Globus pallidus (tissue), 1 donor: ENCODE measurements around the gene ROBO1.
"Not testable (repeated sequence)": the region's sequence is repeated elsewhere in the genome, so short reads cannot be mapped to it uniquely, and the experiment has no call there.

Experiments used
- DNase-seq: peaks from one replicate; pipeline ENCODE4 v3.0.0-alpha.2; 2015; ENCODE audit warnings: low spot score

The ROBO1 gene

GRCh38 chr3:78689378-78689777 lies 1078.4 kb downstream of the ROBO1 start:
- DNase-seq: no peak

DNA sequence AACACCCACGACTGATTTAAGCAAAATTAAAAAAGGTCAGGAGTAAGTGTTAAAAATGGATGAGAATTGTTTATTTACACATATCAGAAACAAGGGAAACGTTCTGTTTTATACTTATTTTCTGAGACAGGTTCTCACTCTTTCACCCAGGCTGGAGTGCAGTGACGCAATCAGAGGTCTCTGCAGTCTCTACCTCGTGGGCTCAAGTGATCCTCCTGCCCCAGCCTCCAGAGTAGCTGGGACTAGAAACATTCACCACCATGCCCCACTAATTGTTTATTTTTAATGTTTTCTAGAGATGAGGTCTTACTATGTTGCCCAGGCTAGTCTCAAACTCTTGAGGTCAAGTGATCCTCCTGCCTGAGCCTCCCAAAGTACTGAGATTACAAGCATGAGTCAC lies 1080.3 kb downstream of the ROBO1 start:
- DNase-seq: no peak

DNA sequence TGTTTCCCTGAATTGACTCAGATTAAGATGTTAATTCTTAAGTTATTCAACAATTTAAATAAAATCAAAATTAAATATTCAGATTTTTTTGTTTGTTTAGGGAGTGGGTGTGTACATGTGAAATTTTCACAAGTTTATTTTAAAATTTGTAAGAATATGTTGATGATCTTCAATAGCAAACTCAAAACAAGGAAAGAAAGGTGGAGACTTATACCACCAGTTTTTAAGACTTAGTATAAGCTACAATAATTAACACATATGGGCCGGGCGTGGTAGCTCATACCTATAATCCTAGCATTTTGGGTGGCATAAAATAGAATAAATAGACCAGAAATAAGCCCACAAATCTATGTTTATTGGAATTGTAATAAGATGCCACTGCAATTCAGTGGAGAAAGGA lies 1084.5 kb downstream of the ROBO1 start:
- DNase-seq: no peak

DNA sequence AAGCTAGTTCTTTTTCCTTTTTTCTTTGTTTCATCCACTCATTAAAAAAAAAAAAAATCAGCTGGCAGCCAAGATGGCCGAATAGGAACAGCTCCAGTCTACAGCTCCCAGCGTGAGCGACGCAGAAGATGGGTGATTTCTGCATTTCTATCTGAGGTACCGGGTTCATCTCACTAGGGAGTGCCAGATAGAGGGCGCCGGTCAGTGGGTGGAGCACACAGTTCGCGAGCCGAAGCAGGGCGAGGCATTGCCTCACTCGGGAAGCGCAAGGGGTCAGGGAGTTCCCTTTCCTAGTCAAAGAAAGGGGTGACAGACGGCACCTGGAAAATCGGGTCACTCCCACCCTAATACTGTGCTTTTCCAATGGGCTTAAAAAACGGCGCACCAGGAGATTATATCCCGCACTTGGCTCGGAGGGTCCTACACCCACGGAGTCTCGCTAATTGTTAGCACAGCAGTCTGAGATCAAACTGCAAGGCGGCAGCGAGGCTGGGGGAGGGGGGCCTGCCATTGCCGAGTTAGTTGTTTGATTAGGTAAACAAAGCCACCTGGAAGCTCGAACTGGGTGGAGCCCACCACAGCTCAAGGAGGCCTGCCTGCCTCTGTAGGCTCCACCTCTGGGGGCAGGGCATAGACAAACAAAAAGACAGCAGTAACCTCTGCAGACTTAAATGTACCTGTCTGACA lies 1092.5 kb downstream of the ROBO1 start:
- not testable (repeated sequence) for DNase-seq

DNA sequence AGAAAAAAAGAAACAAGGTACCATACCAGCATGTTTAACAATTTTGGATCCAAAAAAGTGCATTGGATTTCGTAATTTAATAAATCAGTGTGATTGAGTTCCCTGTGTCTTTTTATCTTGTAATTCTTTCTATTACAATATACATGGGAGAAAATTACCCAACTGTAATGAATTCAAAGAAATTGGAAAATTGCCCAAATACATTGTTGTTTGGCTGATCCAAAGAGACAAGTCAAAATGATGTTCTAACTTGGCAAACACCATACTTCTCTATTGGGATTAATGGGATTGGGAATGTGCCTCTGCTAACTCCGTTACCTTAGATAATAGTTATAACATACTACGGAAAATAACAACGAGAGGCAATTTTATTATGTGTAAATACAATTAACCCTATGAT lies 1097.1 kb downstream of the ROBO1 start:
- DNase-seq: no peak

DNA sequence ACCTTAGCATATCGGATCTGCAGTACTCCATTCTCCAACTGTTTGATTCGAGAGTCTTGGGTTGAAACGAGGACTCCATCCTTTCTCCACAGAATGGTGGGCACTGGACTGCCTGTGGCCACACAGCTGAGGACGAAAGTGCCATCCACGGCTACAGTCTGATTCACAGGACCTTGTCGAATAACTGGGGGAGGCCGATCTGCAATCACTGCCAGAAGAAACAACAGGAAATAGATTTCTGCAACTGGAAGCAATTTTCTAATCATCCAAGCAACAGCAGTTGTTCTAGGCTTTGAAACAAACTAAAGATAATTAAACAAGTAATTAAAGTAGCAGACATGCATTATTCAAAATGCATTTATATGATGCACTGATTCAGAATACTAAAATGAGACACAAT lies 1097.7 kb downstream of the ROBO1 start:
- peak; percentile 46 for DNase-seq

DNA sequence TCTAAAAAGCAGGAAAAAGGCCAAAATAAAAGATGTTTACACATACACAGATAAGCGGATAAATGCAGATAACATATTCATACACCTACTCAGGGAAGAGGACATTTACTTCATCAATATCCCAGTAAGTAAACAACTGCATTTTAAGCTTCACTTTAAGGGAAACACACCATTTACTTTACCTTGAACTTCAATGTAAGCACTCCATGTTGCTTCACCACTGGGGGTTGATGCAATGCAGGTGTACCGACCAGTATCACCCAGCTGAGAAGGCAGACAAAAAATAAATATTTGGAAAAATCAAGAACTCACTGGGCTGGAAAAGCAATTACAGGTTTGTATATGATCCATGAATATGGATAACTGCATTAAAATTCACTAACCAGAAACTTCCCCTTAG lies 1099.5 kb downstream of the ROBO1 start:
- no peak for DNase-seq

DNA sequence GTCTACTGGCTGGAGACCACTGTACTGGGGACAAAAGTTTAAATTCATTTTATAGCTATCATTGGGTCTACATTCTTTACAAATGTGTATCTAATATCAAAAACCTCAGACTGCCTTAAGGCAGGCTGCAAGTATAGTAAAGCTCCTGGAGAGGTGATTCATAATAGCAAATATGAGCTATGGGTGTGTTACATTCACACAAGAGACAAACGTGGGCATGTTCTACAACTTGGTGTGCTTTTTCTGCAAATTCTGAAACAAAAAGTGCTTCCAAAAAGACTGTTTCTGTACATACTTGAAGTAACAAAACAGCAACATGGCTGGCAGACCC lies 1101.4 kb downstream of the ROBO1 start:
- DNase-seq: no peak

DNA sequence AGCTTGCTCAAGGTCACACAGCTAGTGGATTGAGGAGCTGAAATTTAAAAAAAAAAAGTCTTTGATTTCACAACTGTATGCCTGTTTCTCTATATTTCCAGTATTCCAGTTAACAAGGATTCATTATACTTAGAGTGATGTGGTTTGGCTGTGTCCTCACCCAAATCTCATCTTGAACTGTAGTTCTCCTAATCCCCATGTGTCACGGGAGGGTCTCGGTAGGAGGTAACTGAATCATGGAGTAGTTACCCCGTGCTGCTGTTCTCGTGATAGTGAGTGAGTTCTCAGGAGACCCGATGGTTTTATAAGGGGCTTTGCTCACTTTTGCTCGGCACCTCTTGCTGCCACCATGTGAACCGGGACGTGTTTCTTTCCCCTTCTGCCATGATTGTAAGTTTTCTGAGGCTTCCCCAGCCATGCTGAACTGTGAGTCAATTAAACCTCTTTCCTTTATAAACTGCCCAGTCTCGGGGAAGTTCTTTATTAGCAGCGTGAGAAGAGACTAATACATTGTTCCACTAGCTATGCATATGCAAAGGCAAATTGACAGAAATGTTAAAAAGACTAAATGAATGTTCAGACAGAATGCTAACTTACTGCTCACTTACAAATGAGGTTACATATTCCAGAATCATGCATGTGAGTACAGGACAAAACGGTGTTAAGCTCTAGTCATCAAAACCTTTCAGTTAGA lies 1101.9 kb downstream of the ROBO1 start:
- DNase-seq: no peak

DNA sequence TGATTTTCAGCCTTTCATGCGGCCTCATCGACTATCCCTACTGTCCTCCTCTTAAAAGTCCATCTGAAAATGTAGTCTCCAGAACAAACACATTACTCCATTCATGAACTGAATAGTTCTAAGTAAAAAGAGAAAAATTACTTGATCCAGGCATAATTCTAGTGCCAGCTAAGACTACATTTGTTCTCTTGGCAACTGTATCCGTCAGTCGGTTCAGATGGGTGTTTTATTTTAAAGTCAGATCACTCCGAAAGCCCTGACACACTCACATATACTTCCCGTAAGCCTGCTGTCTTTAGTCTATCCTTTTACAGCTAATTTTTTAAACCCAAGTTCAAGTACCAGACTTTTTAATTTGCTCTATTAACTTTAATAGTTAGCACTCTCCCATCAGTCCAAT lies 1102.7 kb downstream of the ROBO1 start:
- no peak for DNase-seq

DNA sequence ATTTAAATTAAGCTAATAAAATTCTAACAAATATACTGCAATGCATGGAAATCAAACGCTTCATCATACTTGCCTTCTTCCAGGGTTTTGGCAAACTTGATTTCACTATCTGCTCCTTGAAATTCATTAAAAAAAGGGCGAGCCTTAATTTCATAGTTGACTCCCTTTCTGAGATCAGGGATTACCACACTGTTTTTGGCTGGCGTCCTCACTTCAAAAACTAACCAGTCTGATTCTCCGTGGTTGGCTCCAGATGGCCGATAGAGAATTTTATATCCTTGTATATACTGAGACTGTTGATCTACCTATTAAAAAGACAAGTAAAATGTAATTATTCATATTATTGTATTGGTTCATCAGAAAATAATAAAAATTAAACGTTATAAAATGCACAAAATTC lies 1106.8 kb downstream of the ROBO1 start:
- no peak for DNase-seq

DNA sequence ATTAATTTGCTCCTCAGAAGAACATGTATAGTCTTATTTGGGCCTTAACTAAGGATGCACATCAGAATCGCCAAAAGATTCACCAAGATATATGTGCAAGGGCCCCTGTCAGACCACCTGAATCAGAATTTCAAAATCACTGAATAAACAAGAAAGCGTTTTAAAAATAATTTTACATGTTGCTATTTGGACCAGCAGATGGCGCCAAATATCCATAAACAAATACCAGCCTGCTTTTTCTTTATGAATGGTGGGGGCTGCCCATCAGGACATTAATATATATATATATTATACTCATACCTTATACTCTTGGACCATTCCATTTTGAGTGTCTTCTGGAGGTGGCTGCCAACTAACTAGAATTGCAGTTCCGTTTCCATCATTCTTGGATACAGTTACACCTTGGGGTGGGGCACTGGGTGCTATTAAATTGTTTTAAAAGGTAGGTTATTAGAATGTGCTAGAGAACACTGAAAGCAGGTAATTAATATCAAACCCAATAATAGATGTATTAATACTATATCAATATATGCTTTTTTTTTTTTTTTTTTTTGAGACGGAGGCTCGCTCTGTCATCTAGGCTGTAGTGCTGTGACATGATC lies 1108.3 kb downstream of the ROBO1 start:
- peak; percentile 60 for DNase-seq

DNA sequence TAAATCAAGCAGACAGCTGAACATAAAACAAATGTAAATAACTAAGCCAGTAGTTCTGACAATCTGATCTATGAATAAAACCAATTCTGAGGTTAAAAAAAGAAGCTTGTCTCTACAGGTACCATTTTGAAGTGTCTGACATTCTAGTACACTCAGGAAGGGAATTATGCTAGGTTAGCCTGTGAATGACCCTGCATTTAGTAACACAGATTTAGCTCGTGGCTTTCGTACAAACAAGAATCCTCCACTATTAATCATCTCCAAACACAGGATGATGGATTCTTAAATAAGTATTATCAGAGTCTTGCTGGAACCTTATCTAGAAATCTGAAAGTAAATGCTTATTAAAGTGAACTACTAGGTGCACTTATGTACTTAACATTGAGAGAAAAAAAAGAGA lies 1120.1 kb downstream of the ROBO1 start:
- DNase-seq: no peak

DNA sequence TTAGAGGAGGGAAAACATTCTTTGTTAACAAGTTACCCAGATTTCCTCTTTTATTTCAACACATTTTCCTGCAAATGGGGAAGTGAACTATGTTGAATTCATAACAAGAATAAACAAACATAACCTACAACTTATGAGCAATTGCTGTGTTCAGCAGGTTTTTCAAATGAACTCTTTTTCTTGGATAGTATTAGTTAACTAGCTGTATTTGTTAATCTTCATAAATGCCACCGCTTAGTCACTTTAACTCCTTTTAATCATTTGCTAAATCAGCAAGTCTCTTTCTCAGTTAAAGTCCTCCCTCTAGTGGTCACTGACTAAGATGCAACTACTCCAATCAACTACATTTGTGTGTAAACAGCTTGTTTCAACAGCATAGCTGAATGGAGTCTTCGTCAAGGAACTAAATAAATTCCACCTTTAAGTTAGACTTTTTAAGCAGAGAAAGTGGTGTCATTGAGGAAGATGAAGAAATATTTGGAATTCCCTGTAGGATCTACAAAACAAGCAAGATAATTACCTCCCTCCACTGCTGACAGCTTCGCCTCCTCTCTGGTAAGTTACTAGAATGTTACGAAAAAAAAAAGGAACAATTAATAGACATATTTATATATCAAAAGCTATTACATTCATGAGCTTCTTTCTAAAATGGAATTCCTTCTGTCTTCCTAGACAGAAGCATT lies 1122.0 kb downstream of the ROBO1 start:
- peak; percentile 76 for DNase-seq

GRCh38 chr3:78644847-78645246 lies 1123.0 kb downstream of the ROBO1 start:
- DNase-seq: no peak

DNA sequence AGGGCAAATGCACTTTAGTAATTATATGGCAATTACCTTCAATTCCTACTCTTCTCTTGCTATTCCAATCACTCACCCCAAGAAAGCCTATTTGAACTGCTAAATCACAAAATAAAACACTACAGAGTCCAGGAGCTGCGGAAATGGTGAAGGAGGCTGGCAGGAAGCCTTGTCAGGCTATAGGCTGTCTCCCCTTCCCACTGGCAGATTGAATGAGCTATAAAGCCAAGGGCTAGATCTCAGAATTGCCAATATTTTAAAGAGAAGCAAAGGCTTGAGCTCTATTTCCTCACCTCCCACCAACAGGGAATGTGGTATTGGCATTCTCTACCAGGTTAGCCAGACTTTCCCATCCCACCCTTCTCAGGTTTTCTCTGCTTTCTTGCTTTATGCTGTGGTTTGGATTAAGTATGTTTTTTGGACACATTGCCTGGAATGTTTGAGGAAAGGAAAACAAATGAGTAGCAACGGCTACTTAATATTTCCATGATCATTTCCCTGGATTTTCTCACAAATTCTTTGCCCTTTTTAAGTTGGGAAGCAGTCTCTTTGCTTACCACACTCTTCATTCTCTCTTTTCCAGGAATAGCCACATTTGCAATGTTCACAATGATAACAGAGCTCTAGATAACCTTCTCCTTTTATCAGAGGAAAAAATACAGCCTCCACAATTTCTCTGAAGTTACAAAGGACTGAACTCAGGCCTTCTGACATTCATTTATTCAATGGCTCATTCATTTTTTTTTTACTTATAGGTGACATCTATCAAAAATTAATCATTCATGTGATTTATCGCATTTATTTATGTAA lies 1125.4 kb downstream of the ROBO1 start:
- no peak for DNase-seq

GRCh38 chr3:78641703-78642102 lies 1126.1 kb downstream of the ROBO1 start:
- no peak for DNase-seq

DNA sequence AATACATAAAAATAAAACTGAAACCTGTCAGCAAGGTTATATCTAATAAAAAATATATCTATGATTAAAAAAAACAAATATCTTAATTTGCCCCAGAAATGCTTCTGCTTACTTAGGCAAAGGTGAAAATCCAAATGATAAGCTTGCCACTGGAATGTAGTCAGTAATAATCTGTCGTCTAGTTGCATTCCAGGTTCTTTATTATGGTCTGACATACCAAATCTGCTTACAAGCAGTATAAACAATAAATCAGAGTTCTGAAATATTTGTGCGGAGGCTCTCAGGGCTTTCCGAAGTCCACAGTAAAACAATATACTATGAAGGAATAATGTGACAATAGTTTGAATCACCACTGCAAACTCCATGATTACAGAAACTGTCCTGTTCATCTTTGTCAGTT lies 1133.5 kb downstream of the ROBO1 start:
- no peak for DNase-seq

DNA sequence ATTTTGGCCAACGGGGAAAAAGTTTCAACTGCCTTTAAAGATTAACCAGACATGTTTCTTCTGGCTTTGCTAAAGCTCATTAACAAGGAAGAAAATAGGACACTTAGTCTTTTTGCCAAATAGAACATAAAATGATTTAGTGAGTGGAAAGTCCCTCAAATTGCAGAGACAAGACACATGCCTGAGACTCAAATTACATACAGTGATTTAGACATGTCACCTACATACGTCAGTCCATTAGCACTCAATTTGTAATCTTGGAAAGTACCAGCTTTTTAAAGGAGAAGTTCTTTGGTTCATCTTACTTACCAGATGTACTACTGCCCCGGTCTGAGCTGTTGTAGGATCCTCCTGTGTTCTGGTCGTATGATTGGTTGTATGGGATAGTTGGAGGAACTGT lies 1134.2 kb downstream of the ROBO1 start:
- DNase-seq: no peak

GRCh38 chr3:78632925-78633553 lies 1134.8 kb downstream of the ROBO1 start:
- no peak for DNase-seq

DNA sequence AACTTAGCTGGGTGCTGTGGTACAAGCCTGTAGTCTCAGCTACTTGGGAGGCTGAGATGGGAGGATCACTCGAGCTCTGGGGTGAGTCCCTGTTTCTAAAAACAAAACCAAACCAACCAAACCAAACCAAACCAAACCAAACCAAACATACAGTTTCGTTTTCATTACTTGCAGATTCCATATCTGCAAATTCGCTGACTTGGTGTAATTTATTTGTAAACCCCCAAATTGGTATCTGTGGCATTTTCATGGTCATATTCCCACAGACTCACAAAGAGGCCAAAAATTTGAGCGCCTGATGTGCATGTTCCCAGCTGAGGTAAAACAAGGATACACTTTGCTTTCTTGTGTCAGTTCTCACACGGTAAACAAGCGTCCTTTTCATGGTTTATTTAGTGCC lies 1138.3 kb downstream of the ROBO1 start:
- no peak for DNase-seq
